ENCODE data around the gene IKZF4.
A peak's percentile ranks its signal among the peaks of the same experiment; 100 is the strongest.

The IKZF4 gene

DNA sequence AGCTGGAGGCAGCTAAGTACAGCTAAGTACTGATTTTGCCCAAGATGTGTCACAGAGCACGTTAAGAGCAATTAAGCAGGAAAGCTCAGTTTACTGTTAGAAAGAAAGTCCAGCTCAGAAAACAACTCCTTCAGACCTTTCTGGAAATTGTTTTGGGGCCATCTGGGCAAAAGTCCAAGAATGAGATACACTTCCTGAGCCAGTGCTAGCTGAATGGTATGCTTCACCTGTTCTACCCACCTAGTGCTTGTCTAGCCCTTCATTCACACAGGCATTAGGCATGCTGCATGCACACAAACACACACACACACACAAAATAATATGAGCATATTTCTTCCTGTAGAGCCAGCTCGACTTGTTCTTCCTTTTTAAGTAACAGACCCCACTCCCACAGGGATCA lies 6.6 kb upstream of the IKZF4 start:
- H3K9me3 Mint-ChIP-seq, result no peaks in the 10 kb centered on the region

DNA sequence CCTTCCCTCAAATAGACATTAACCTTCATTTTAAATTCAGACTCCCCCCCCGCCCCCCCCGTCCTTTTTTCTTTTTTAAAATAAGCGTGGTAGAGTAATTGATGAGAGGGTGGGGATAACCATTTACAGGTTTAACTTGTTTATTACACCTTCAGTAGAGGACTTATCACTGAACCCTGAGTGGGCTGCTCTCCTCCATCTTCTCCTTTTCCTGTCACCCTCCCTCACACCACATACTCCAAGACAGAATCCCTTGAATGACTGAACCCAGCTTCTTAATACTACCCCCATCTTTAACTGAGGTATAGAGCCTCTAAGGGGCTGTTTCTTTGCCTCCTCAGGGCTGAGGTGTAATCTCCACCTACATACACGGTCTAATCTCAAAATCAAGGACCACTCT lies 3.7 kb upstream of the IKZF4 start:
- Mint-ChIP-seq H3K27ac (no peak overlapping the region), H3K9me3 (no peaks in the 10 kb centered on the region), H3K4me3 (no peak overlapping the region), H3K4me1 (peaks cover 13% of the 10 kb centered on the region), H3K36me3 (peaks cover 4% of the 10 kb centered on the region), H3K27me3 (no peaks in the 10 kb centered on the region)
- no peak for ATAC-seq

More for the DNA sequence above, 6.6 kb upstream of the IKZF4 start:
- Mint-ChIP-seq H3K4me3 (no peak overlapping the region), H3K27ac (no peak overlapping the region), H3K4me1 (peaks cover under 1% of the 10 kb centered on the region), H3K27me3 (no peaks in the 10 kb centered on the region), H3K36me3 (no peaks in the 10 kb centered on the region)
- ATAC-seq, result no peak

DNA sequence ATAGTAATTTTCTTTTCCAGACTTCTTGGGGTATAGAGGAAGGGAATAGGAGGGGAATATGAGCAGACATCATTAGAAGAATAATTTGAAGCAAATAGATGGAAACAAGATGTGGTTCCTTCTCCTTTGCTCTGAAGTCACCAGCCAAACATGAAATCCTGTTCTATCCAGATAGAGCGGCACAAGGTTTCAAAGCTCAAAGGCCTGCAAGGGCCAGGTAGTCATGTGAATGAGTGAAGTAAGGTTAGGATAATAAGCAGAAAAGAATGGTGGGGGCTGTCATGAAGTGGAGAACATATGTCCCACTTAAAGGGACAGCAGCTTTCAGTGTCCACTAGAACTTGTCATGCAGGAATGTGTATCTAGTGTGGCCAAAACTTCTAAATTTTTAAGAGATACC lies 2.5 kb upstream of the IKZF4 start:
- Mint-ChIP-seq H3K27ac (no peak overlapping the region), H3K4me1 (peaks cover 15% of the 10 kb centered on the region), H3K9me3 (no peaks in the 10 kb centered on the region), H3K27me3 (no peaks in the 10 kb centered on the region), H3K36me3 (peaks cover 4% of the 10 kb centered on the region), H3K4me3 (no peak overlapping the region)
- ATAC-seq, result no peak

DNA sequence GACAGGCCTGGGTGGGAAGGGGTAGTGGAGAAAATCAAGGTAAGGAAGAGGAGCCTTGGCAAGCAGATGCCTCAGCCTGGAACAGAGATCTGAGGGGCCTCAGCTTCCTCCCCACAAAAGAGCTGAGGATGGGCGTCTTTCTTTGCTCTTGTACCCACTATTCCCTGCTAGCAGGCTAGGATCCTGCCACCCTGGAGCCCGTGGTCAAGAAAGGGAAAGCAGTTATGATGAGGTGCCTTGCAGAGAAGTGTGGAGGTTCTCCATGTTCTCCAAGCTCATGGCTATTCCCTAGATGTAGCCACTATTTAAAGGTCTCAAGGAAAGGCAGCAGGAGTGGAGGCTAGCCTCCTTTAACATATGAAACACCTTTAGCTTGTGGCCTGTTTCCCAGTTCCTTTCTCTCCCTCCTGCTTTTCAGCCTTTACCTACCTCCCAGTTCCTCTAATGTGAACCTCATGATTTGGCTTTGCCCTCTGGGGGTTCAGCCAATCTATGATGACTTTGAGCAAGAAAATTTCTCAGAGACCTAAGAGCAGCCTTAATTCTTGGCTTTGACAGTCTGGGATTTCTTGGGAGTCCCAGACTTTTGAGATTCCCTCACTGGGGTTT lies 1.1 kb downstream of the IKZF4 start:
- no peak for ATAC-seq

DNA sequence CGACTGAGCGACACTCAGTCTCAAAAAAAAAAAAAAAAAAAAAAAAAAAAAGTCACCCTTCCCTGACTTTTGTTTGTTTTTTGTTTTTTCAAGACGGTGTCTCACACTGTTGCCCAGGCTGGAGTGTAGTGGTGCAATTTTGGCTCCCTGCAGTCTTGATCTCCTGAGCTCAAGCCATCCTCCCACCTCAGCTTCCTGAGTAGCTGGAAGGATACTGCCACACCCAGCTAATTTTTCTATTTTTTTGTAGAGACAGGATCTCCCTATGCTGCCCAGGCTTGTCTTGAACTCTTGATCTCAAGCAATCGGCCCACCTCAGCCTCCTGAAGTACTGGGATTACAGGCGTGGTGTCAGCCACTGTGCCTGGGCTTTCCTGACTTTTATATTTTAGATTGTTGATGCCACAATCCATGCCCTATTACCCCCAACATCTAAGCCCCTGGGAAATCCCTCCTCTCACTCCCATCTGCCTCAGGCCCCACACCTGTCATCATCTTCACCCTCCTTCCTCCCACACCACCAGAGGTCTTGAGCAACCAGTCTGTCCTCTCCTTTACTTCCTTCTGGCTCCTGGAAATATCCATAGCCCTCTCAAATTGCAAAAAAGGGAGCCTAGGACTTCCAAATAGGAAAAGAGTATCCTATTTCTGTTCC lies 7.8 kb downstream of the IKZF4 start:
- Mint-ChIP-seq H3K27ac (no peak overlapping the region), H3K4me3 (no peak overlapping the region), H3K27me3 (no peaks in the 10 kb centered on the region), H3K36me3 (peaks cover 24% of the 10 kb centered on the region), H3K4me1 (no peaks in the 10 kb centered on the region), H3K9me3 (no peaks in the 10 kb centered on the region)
- no peak for ATAC-seq

More for the DNA sequence above, 1.1 kb downstream of the IKZF4 start:
- Mint-ChIP-seq H3K9me3 (no peaks in the 10 kb centered on the region), H3K4me3 (no peak overlapping the region), H3K27me3 (no peaks in the 10 kb centered on the region), H3K4me1 (peaks cover 15% of the 10 kb centered on the region), H3K36me3 (peaks cover 4% of the 10 kb centered on the region), H3K27ac (no peak overlapping the region)

DNA sequence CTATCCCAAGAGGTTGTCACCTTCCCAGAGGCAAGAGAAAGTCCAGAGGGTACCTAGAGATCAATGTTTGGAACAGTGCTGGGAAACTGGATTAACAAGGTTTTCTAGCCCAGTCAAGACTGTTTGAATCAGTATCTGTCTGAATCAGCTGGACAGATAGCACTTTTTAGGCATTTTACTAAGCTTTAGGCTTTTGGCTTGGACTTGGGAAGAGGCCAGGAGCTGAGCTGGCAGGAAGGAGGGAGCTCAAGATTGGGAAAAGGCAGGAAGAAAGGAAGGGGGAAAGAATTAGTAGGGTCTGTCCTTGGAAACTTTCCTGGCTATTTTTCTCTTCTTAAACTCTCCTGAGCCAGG lies 8.3 kb downstream of the IKZF4 start:
- no peaks in the 10 kb centered on the region for H3K4me1 Mint-ChIP-seq
- H3K4me3 Mint-ChIP-seq, result no peak overlapping the region
- ATAC-seq, result no peak
- H3K36me3 Mint-ChIP-seq, result peaks cover 24% of the 10 kb centered on the region
- no peaks in the 10 kb centered on the region for H3K27me3 Mint-ChIP-seq
- no peak overlapping the region for H3K27ac Mint-ChIP-seq
- no peaks in the 10 kb centered on the region for H3K9me3 Mint-ChIP-seq

DNA sequence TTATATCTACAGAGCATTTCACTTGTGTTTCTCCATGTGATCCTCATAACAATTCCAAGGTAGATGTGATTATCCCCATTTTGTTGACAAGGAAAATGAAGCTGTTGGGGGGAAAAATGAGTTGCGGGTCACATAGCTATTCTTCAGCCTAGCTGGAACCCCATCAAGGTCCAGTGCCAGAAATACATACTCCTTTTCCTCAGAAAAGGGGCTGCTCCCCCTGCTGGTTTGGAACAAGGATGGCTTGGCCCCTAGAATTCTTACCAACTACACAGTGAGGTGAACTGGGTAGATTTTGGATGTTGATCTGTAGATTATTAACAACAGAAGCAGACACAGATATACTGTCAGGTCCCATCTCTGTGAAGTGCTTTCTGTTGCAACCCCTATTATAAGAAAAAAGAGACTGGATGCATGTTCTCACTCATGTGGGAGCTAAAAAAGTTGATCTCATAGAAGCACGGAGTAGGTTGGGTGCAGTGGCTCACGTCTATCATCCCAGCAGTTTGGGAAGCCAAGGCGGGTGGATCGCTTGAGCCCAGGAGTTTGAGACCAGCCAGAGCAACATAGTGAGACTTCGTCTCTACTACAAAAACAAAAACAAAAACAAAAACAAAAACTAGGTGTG lies 8.9 kb downstream of the IKZF4 start:
- Mint-ChIP-seq H3K9me3 (no peaks in the 10 kb centered on the region), H3K36me3 (peaks cover 24% of the 10 kb centered on the region)
- ATAC-seq, result peak; percentile 54

DNA sequence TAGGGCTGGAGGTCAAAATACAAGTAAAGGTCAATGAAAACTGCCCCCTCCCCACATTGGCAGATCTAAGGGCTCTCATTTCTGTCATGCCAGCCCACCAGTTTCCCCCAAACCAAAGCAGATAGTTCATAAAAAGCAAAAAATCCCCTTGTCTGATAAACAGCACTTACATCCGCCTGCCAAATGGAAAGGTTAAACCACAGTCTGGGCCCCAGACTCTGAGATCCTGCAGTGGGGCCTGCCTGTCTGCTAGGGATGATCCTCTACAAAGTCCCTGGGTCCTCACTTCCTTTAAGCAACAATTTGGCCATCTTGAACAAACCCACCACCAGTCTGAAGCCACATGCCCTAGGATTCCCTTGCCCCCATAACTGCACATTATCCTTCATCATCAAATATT lies 11.1 kb downstream of the IKZF4 start:
- no peak for ATAC-seq
- no peaks in the 10 kb centered on the region for H3K4me1 Mint-ChIP-seq
- H3K9me3 Mint-ChIP-seq, result no peaks in the 10 kb centered on the region
- peaks cover 35% of the 10 kb centered on the region for H3K36me3 Mint-ChIP-seq
- no peak overlapping the region for H3K4me3 Mint-ChIP-seq
- peak overlapping the region; percentile 12 for H3K27ac Mint-ChIP-seq
- no peaks in the 10 kb centered on the region for H3K27me3 Mint-ChIP-seq

More for the DNA sequence above, 8.9 kb downstream of the IKZF4 start:
- H3K27me3 Mint-ChIP-seq, result no peaks in the 10 kb centered on the region
- no peak overlapping the region for H3K4me3 Mint-ChIP-seq
- no peak overlapping the region for H3K27ac Mint-ChIP-seq
- no peaks in the 10 kb centered on the region for H3K4me1 Mint-ChIP-seq

DNA sequence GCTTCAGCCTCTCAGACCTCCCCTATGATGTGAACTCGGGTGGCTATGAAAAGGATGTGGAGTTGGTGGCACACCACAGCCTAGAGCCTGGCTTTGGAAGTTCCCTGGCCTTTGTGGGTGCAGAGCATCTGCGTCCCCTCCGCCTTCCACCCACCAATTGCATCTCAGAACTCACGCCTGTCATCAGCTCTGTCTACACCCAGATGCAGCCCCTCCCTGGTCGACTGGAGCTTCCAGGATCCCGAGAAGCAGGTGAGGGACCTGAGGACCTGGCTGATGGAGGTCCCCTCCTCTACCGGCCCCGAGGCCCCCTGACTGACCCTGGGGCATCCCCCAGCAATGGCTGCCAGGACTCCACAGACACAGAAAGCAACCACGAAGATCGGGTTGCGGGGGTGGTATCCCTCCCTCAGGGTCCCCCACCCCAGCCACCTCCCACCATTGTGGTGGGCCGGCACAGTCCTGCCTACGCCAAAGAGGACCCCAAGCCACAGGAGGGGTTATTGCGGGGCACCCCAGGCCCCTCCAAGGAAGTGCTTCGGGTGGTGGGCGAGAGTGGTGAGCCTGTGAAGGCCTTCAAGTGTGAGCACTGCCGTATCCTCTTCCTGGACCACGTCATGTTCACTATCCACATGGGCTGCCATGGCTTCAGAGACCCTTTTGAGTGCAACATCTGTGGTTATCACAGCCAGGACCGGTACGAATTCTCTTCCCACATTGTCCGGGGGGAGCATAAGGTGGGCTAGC lies 13.9 kb downstream of the IKZF4 start:
- H3K4me1 Mint-ChIP-seq, result no peaks in the 10 kb centered on the region
- H3K9me3 Mint-ChIP-seq, result no peaks in the 10 kb centered on the region
- no peak overlapping the region for H3K4me3 Mint-ChIP-seq
- no peaks in the 10 kb centered on the region for H3K27me3 Mint-ChIP-seq
- H3K36me3 Mint-ChIP-seq, result peaks cover 29% of the 10 kb centered on the region
- ATAC-seq, result peak; percentile 34
- H3K27ac Mint-ChIP-seq, result no peak overlapping the region

DNA sequence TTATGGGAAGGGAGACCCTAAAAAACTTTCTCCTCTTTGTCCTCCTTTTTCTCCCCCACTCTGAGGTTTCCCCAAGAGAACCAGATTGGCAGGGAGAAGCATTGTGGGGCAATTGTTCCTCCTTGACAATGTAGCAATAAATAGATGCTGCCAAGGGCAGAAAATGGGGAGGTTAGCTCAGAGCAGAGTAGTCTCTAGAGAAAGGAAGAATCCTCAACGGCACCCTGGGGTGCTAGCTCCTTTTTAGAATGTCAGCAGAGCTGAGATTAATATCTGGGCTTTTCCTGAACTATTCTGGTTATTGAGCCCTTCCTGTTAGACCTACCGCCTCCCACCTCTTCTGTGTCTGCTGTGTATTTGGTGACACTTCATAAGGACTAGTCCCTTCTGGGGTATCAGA lies 16.3 kb downstream of the IKZF4 start:
- H3K27me3 Mint-ChIP-seq, result no peaks in the 10 kb centered on the region
- no peak overlapping the region for H3K4me3 Mint-ChIP-seq
- no peaks in the 10 kb centered on the region for H3K9me3 Mint-ChIP-seq
- H3K27ac Mint-ChIP-seq, result no peak overlapping the region
- no peaks in the 10 kb centered on the region for H3K4me1 Mint-ChIP-seq
- no peak for ATAC-seq
- peaks cover 29% of the 10 kb centered on the region for H3K36me3 Mint-ChIP-seq

DNA sequence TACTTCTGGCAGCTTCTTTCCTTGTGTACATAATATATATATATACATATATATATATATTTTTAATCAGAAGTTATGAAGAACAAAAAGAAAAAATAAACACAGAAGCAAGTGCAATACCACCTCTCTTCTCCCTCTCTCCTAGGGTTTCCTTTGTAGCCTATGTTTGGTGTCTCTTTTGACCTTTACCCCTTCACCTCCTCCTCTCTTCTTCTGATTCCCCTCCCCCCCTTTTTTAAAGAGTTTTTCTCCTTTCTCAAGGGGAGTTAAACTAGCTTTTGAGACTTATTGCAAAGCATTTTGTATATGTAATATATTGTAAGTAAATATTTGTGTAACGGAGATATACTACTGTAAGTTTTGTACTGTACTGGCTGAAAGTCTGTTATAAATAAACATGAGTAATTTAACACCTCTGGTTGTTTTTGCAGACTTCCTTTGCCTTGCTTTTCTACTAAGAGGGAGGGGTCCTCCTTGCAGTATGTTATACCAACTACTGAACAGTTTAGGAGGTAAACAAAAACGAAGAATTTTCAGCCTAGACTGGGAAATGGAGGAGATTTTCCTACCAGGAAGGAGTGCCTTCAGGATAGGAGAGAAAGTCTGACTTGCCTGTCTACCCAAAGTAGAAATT lies 17.3 kb downstream of the IKZF4 start:
- ATAC-seq, result no peak
- peaks cover 7% of the 10 kb centered on the region for H3K4me1 Mint-ChIP-seq
- no peak overlapping the region for H3K27ac Mint-ChIP-seq
- H3K36me3 Mint-ChIP-seq, result peaks cover 27% of the 10 kb centered on the region
- H3K27me3 Mint-ChIP-seq, result no peaks in the 10 kb centered on the region
- no peak overlapping the region for H3K4me3 Mint-ChIP-seq
- no peaks in the 10 kb centered on the region for H3K9me3 Mint-ChIP-seq

DNA sequence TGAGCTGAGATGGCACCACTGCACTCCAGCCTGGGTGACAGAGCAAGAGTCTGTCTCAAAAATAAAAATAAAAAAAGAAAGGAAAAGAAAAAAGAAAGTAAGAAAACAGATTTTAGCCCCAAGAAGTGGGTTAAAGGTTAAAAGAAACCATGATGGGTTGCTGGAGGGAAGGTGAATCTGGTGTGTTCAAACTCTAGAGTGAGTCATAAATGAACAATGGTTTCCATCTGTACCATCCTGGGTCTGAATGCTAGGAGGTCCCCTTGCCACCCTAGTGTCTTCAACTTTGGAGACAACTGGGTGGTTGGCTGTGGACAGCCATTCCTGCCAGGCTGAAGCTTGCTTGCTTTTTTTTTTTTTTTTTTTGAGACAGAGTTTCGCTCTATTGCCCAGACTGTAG lies 19.3 kb downstream of the IKZF4 start:
- H3K4me1 Mint-ChIP-seq, result peaks cover 11% of the 10 kb centered on the region

DNA sequence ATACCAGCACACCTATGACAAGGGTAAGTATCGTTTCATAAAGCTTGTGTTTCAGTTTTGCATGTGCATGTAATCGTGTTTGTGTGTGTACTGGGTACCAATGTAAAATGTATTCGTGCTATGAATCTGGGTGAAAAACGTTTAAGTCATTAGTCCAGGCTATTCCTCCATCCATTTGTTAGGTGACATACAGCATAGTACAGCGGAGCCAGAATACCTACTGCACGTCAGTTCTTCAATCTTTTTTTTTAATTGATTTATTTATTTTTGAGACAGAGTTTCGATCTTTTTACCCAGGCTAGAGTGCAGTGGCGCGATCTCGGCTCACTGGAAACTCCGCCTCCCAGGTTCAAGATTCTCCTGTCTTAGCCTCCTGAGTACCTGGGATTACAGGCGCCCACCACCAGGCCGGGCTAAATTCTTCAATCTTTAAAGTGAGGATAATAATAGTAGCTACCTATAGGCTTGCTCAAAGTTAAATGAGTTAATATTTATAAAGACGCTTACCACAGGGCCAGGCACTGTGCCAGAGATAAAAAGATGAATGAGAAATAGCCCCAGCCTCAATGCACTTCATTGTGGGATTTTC lies 20.2 kb downstream of the IKZF4 start:
- peaks cover 12% of the 10 kb centered on the region for H3K4me1 Mint-ChIP-seq
- H3K27ac Mint-ChIP-seq, result peak overlapping the region; percentile 96
- no peak for ATAC-seq
- peak overlapping the region; percentile 90 for H3K4me3 Mint-ChIP-seq
- peaks cover 22% of the 10 kb centered on the region for H3K36me3 Mint-ChIP-seq
- no peaks in the 10 kb centered on the region for H3K9me3 Mint-ChIP-seq
- H3K27me3 Mint-ChIP-seq, result no peaks in the 10 kb centered on the region

More for the DNA sequence above, 19.3 kb downstream of the IKZF4 start:
- ATAC-seq, result no peak
- Mint-ChIP-seq H3K4me3 (no peak overlapping the region), H3K27ac (no peak overlapping the region), H3K36me3 (peaks cover 30% of the 10 kb centered on the region), H3K27me3 (no peaks in the 10 kb centered on the region), H3K9me3 (no peaks in the 10 kb centered on the region)

DNA sequence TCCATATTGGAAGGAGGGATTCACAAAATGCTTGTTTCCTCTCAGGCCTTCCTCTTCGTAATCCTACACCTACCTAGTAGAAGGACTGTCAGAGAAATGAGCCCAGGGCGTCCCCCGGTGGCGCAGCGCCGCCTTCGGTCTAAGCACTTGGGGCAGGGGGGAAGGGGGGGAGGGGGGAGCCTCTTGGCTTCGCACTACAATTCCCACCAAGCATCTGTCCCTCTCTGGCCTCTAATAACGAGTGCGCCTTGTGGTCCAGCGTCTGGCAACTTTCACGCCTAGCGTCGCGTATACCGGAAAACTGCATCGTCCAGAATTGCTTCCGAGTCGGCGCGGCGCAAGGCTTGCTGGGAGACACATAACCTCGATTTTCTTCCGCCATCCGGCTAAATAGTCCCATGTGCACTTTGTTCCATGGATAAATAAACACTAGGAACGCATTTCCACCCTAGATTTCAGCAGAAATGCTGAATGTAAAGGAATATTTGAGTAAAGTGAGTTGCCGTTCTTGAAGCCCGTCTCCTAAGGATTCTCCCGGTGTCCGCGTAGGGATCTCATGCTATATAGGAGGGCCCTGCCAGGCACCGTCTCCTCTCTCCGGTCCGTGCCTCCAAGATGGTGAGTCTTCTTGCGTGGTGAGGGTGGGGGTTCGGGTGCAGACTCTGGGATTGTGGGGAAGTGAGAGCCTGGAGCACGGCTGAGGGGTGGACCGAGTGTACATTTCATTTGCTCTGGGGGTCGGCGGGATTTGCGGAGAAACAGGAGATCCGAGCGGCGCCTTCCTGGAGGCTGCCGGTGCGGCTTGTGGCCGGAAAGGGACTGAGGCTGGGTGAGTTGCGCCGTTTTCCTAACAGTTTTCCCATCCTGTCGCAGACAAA lies 20.9 kb downstream of the IKZF4 start, which contains the start of gene RPS26:
Gene RPS26, plus strand, starts transcription at position 367 of the 878 bp plus-strand sequence. Its CDS starts 249 bp downstream, at position 616.
- Mint-ChIP-seq H3K27me3 (no peaks in the 10 kb centered on the region), H3K4me3 (peak within 1 kb of the TSS; percentile 90), H3K4me1 (peaks cover 19% of the 10 kb centered on the region), H3K36me3 (peaks cover 22% of the 10 kb centered on the region), H3K9me3 (no peaks in the 10 kb centered on the region), H3K27ac (peak within 1 kb of the TSS; percentile 96)
- peak; percentile 98 for ATAC-seq
